H1 (cell line): ENCODE measurements around the gene STX4. TPM values are rescaled to one million over a fixed set of nuclear protein-coding genes. Genes with fewer than 3 reads are reported as not detected.

Source experiments
- SRF ChIP-seq: IDR thresholded peaks from 2 replicates; pipeline ENCODE4 v1.6.1; 2011; ENCODE audit warnings: mild to moderate bottlenecking, low read depth, low read length, moderate library complexity
- polyA plus RNA-seq, 7 experiments: library from polyadenylated mRNA; depleted of rRNA in 3 of 7; stranded (reverse) in 5 of 7; unstranded in 2 of 7; fragments of >200 nt in 5 of 7; fragments of 200-250 nt in 2 of 7; gene quantifications; 1 replicate in 5 of 7; 2 replicates in 1 of 7; 4 replicates in 1 of 7; pipeline versions ENCODE4 v1.2.1 to v1.2.3, GENCODE V29; 2011 to 2013; ENCODE audit warnings: missing spikeins in 2 of 7, mixed read lengths in 2 of 7
- total RNA-seq: library from RNA; stranded (reverse); fragmentation: NEBNext Ultra II Directional; extraction: Animal tissue kit (Norgen Biotek cat#: 25700); gene quantifications from 2 replicates; pipeline ENCODE4 v1.2.1, GENCODE V29; 2021

STX4 gene
- total and polyA plus RNA-seq, 2 of the 8 experiments (the other 6 are each of a cell fraction or from before 2014, with no cell fraction given) = 25.8 to 32.3 TPM

DNA sequence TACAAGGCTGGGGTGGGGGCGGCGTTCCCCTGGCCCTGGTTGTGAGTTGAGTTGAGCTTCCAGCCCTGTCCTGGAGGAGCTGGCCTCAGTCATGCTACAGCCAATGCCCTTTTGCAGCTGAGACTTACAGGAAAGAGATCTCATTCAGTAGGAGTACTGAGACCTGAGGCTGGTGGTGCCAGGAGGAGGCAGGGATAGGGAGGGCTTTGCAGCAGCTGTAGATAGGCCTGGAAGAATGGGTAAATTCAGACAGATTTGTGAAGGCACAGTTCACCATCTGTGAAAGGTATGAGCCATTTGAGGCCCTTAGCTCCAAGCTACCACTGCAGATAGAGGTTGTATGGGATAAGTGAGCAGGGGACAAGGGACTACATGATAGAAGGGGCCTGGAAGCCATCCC lies 5.6 kb downstream of the STX4 start (continued):
- no peak for TF ChIP-seq SRF
